Mammary epithelial cell (primary cell): Measurements from ENCODE around the gene STX12.

Source experiments
- EZH2 ChIP-seq: IDR thresholded peaks from 2 replicates; pipeline ENCODE4 v1.6.1; 2012; ENCODE audit warnings: low read length, inconsistent platforms, borderline replicate concordance
- TF ChIP-seq, protein P1 (sequence below), 2 donors: IDR thresholded peaks in 1 of 2; conservative IDR thresholded peaks in 1 of 2; 2 replicates each; pipeline ENCODE4 v1.5.1; 2011 to 2012; ENCODE audit warnings: inconsistent platforms in 2 of 2, low read length in 2 of 2, mild to moderate bottlenecking in 2 of 2, control low read depth in 1 of 2, low read depth in 1 of 2; ENCODE audit not compliant: insufficient read depth in 1 of 2; ENCODE audit errors: extremely low read depth in 1 of 2

DNA sequence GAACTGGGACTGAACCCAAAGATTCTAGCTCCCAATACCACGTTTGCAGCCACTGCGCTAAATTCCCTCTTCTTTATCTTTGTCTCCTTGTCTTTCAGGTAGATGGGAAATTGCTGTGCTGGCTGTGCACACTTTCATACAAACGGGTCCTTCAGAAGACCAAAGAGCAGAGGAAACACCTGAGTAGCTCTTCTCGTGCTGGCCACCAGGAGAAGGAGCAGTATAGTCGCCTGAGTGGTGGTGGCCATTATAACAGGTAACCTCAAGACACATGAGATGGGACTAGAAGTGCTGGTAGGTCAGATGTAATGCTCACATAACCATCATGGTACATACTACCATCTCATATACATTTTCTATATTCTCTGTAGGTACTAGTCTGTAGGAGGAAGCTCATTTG lies 28.5 kb upstream of the STX12 start:
- no peak for TF ChIP-seq EZH2
- TF ChIP-seq, protein P1, sequence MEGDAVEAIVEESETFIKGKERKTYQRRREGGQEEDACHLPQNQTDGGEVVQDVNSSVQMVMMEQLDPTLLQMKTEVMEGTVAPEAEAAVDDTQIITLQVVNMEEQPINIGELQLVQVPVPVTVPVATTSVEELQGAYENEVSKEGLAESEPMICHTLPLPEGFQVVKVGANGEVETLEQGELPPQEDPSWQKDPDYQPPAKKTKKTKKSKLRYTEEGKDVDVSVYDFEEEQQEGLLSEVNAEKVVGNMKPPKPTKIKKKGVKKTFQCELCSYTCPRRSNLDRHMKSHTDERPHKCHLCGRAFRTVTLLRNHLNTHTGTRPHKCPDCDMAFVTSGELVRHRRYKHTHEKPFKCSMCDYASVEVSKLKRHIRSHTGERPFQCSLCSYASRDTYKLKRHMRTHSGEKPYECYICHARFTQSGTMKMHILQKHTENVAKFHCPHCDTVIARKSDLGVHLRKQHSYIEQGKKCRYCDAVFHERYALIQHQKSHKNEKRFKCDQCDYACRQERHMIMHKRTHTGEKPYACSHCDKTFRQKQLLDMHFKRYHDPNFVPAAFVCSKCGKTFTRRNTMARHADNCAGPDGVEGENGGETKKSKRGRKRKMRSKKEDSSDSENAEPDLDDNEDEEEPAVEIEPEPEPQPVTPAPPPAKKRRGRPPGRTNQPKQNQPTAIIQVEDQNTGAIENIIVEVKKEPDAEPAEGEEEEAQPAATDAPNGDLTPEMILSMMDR (conservative IDR thresholded peaks at IDR 0.05 in 1 of 2, IDR thresholded peaks at IDR 0.05 in 1 of 2; ENCODE audit: extremely low read depth in 1 of 2, insufficient read depth in 1 of 2, low read depth in 1 of 2, low read length in 2 of 2): no peak
